ENCODE results near the gene NEU2.
"Not testable (repeated sequence)": the region's sequence is repeated elsewhere in the genome, so short reads cannot be mapped to it uniquely, and the experiment has no call there.

NEU2 gene

GRCh38 chr2:233056961-233057605, 24.6 kb downstream of the NEU2 start:
- DNase-seq (ENCODE audit: low read depth, low spot score) = no peak

GRCh38 chr2:233058717-233059546, 26.5 kb downstream of the NEU2 start:
- no peak for DNase-seq (ENCODE audit: low read depth, low spot score)

- no peak for DNase-seq (ENCODE audit: low read depth, low spot score)
These were observed 27.0 kb downstream of the NEU2 start for GRCh38 chr2:233059547-233059796.

GRCh38 chr2:233059797-233060500, 27.5 kb downstream of the NEU2 start, which contains the start of gene INPP5D:
Gene INPP5D, plus strand, starts transcription at chr2:233060342. Its CDS starts 137 bp downstream, at chr2:233060479.
- DNase-seq (ENCODE audit: low read depth, low spot score) = no peak

- no peak for DNase-seq (ENCODE audit: low read depth, low spot score)
These were observed 28.1 kb downstream of the NEU2 start for GRCh38 chr2:233060501-233060979.

- no peak for DNase-seq (ENCODE audit: low read depth, low spot score)
These were observed 28.6 kb downstream of the NEU2 start for GRCh38 chr2:233060980-233061590.

GRCh38 chr2:233061591-233062450, 29.3 kb downstream of the NEU2 start:
- no peak for DNase-seq (ENCODE audit: low read depth, low spot score)

GRCh38 chr2:233062451-233062850, 30.0 kb downstream of the NEU2 start:
- no peak for DNase-seq (ENCODE audit: low read depth, low spot score)

- DNase-seq (ENCODE audit: low read depth, low spot score) = no peak
These were observed 30.4 kb downstream of the NEU2 start for GRCh38 chr2:233062946-233063268.

- DNase-seq (ENCODE audit: low read depth, low spot score) = no peak
These were observed 30.9 kb downstream of the NEU2 start for GRCh38 chr2:233063269-233063975.

- DNase-seq (ENCODE audit: low read depth, low spot score) = no peak
These were observed 31.5 kb downstream of the NEU2 start for GRCh38 chr2:233063976-233064411.

- no peak for DNase-seq (ENCODE audit: low read depth, low spot score)
These were observed 32.2 kb downstream of the NEU2 start for GRCh38 chr2:233064530-233065199.

- DNase-seq (ENCODE audit: low read depth, low spot score) = not testable (repeated sequence)
These were observed 32.7 kb downstream of the NEU2 start for GRCh38 chr2:233065200-233065589.

- no peak for DNase-seq (ENCODE audit: low read depth, low spot score)
These were observed 33.5 kb downstream of the NEU2 start for GRCh38 chr2:233065954-233066470.

- DNase-seq (ENCODE audit: low read depth, low spot score) = no peak
These were observed 36.4 kb downstream of the NEU2 start for GRCh38 chr2:233068762-233069418.

GRCh38 chr2:233072838-233073237, 40.4 kb downstream of the NEU2 start:
- no peak for DNase-seq (ENCODE audit: low read depth, low spot score)

- DNase-seq (ENCODE audit: low read depth, low spot score) = no peak
These were observed 41.6 kb downstream of the NEU2 start for GRCh38 chr2:233074106-233074505.

GRCh38 chr2:233075141-233075965, 42.9 kb downstream of the NEU2 start:
- no peak for DNase-seq (ENCODE audit: low read depth, low spot score)

All from iPS DF 19.7 (cell line).